Measurements from ENCODE around the gene PCDH11Y.
"Not testable (repeated sequence)": the region's sequence is repeated elsewhere in the genome, so short reads cannot be mapped to it uniquely, and the experiment has no call there.

GRCh38 chrY:5679265-5679664 is 679.2 kb downstream of the PCDH11Y start:
- not testable (repeated sequence) for TF ChIP-seq CTCF (IDR thresholded peaks at IDR 0.05 in 2 of 3, conservative IDR thresholded peaks at IDR 0.05 in 1 of 3; ENCODE audit: borderline replicate concordance in 1 of 3, insufficient read depth in 1 of 3, low read depth in 2 of 3, low read length in 2 of 3); TCF7L2 (IDR thresholded peaks at IDR 0.05; ENCODE audit: borderline replicate concordance, extremely low read depth, insufficient read depth, insufficient read length); JUND (IDR thresholded peaks at IDR 0.05); EZH2 (IDR thresholded peaks at IDR 0.05); POLR2AphosphoS5 (IDR thresholded peaks at IDR 0.05; ENCODE audit: low read depth, low read length); POLR2A (IDR thresholded peaks at IDR 0.05; ENCODE audit: borderline replicate concordance, extremely low read depth, insufficient read depth, insufficient read length); YY1 (IDR thresholded peaks at IDR 0.05; ENCODE audit: extremely low read depth, insufficient replicate concordance, low read depth, low read length); EGR1 (IDR thresholded peaks at IDR 0.05; ENCODE audit: low read depth); EZH2phosphoT487 (IDR thresholded peaks at IDR 0.05; ENCODE audit: borderline replicate concordance); SIN3A (IDR thresholded peaks at IDR 0.05; ENCODE audit: low read depth); REST (IDR thresholded peaks at IDR 0.05; ENCODE audit: low read depth); FOSL1 (IDR thresholded peaks at IDR 0.05; ENCODE audit: low read depth); SRF (IDR thresholded peaks at IDR 0.05; ENCODE audit: low read depth); ZFX (IDR thresholded peaks at IDR 0.05)

Data from HCT116 (cell line).